ENCODE results near the gene KRTAP1-4. TPM values are rescaled to one million over a fixed set of nuclear protein-coding genes. Genes with fewer than 3 reads are reported as not detected.

The KRTAP1-4 gene
- polyA plus RNA-seq, 3 donors, result not detected

- intact Hi-C loops (cut with micrococcal nuclease), result no loop called here
- H3K9me3 ChIP-seq (replicated peaks in 1 of 2; ENCODE audit: control insufficient read depth in 1 of 2, insufficient read depth in 1 of 2, low read length in 2 of 2), result no peaks in the 10 kb centered on the region
- no peaks in the 10 kb centered on the region for H3K4me1 Mint-ChIP-seq
Observed at GRCh38 chr17:40993084-40993483, 36.9 kb downstream of the KRTAP1-4 start.

DNA sequence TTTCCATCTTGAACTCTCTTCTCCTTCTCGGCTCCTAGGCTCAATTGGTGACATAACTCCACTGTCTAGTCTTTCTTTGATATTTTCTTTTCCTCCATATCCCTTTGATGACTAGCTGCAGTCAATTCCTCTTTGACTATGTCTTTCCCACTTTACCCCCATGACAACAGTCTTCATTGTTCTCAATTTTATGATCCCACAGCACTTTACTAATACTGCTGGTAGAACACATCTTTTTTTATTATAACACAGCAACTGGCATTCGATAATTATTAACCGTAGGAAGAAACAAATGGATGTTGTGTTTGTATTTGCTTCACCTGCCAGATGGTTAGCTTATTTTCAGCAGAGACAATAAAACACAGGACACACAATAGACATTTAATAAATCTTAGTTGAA, 37.3 kb downstream of the KRTAP1-4 start:
- Histone ChIP-seq H3K4me1 (ENCODE audit: control insufficient read depth in 1 of 2, insufficient read depth in 2 of 2, low read length in 2 of 2) (no peaks in the 10 kb centered on the region), H3K9ac (ENCODE audit: insufficient read depth, low read length, poor library complexity, severe bottlenecking) (no peak overlapping the region), H3K27ac (ENCODE audit: low read depth in 1 of 2, low read length in 2 of 2) (no peak overlapping the region), H3K9me3 (replicated peaks in 1 of 2; ENCODE audit: control insufficient read depth in 1 of 2, insufficient read depth in 1 of 2, low read length in 2 of 2) (no peaks in the 10 kb centered on the region), H3K4me3 (replicated peaks in 1 of 3; ENCODE audit: low read depth in 2 of 3, low read length in 3 of 3) (no peak overlapping the region), H3K36me3 (replicated peaks in 1 of 2; ENCODE audit: control insufficient read depth in 1 of 2, insufficient read depth in 2 of 2, low read length in 2 of 2) (no peaks in the 10 kb centered on the region), H4K20me1 (ENCODE audit: insufficient read depth, low read length) (no peaks in the 10 kb centered on the region), H3K79me2 (ENCODE audit: insufficient read depth, low read length) (no peaks in the 10 kb centered on the region), H3K27me3 (ENCODE audit: control insufficient read depth in 2 of 2, insufficient read depth in 2 of 2, low read length in 2 of 2) (peaks cover under 1 to 3% of the 10 kb centered on the region in 2 donors), H3K4me2 (replicated peaks; ENCODE audit: extremely low read depth, low read length, poor library complexity, severe bottlenecking) (no peak overlapping the region), H2AFZ (ENCODE audit: insufficient read depth, low read depth, low read length, poor library complexity, severe bottlenecking) (no peak overlapping the region)
- Mint-ChIP-seq H3K4me1 (peaks cover under 1% of the 10 kb centered on the region), H3K4me3 (no peak overlapping the region), H3K27me3 (ENCODE audit: low read depth in 3 of 3) (peaks cover 6 to 19% (median 13%) of the 10 kb centered on the region in 3 donors), H3K36me3 (no peaks in the 10 kb centered on the region), H3K9me3 (no peaks in the 10 kb centered on the region), H3K27ac (no peak overlapping the region)
- TF ChIP-seq, protein P1, sequence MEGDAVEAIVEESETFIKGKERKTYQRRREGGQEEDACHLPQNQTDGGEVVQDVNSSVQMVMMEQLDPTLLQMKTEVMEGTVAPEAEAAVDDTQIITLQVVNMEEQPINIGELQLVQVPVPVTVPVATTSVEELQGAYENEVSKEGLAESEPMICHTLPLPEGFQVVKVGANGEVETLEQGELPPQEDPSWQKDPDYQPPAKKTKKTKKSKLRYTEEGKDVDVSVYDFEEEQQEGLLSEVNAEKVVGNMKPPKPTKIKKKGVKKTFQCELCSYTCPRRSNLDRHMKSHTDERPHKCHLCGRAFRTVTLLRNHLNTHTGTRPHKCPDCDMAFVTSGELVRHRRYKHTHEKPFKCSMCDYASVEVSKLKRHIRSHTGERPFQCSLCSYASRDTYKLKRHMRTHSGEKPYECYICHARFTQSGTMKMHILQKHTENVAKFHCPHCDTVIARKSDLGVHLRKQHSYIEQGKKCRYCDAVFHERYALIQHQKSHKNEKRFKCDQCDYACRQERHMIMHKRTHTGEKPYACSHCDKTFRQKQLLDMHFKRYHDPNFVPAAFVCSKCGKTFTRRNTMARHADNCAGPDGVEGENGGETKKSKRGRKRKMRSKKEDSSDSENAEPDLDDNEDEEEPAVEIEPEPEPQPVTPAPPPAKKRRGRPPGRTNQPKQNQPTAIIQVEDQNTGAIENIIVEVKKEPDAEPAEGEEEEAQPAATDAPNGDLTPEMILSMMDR (IDR thresholded peaks at IDR 0.05), result no peak
- no peak for DNase-seq
- 100% methylated on average over 1 of the region's 3 CpGs for WGBS (ENCODE audit: insufficient coverage)
- intact Hi-C loops (cut with micrococcal nuclease), result no loop called here

More at GRCh38 chr17:40993084-40993483, 36.9 kb downstream of the KRTAP1-4 start:
- Histone ChIP-seq H3K4me3 (replicated peaks in 1 of 3; ENCODE audit: low read depth in 2 of 3, low read length in 3 of 3) (no peak overlapping the region), H4K20me1 (ENCODE audit: insufficient read depth, low read length) (no peaks in the 10 kb centered on the region), H3K27ac (ENCODE audit: low read depth in 1 of 2, low read length in 2 of 2) (no peak overlapping the region), H3K9ac (ENCODE audit: insufficient read depth, low read length, poor library complexity, severe bottlenecking) (no peak overlapping the region), H3K4me2 (replicated peaks; ENCODE audit: extremely low read depth, low read length, poor library complexity, severe bottlenecking) (no peak overlapping the region), H3K4me1 (ENCODE audit: control insufficient read depth in 1 of 2, insufficient read depth in 2 of 2, low read length in 2 of 2) (no peaks in the 10 kb centered on the region), H3K36me3 (replicated peaks in 1 of 2; ENCODE audit: control insufficient read depth in 1 of 2, insufficient read depth in 2 of 2, low read length in 2 of 2) (no peaks in the 10 kb centered on the region), H2AFZ (ENCODE audit: insufficient read depth, low read depth, low read length, poor library complexity, severe bottlenecking) (no peak overlapping the region), H3K27me3 (ENCODE audit: control insufficient read depth in 2 of 2, insufficient read depth in 2 of 2, low read length in 2 of 2) (peaks cover 3% of the 10 kb centered on the region in 2 donors), H3K79me2 (ENCODE audit: insufficient read depth, low read length) (no peaks in the 10 kb centered on the region)
- no CpG with 5 or more reads among the region's 2 CpGs for WGBS (ENCODE audit: insufficient coverage)
- Mint-ChIP-seq H3K4me3 (no peak overlapping the region), H3K27ac (no peak overlapping the region), H3K36me3 (no peaks in the 10 kb centered on the region), H3K9me3 (no peaks in the 10 kb centered on the region), H3K27me3 (ENCODE audit: low read depth in 3 of 3) (peaks cover 7 to 19% (median 13%) of the 10 kb centered on the region in 3 donors)
- TF ChIP-seq, protein P1 (IDR thresholded peaks at IDR 0.05), result no peak
- DNase-seq, result no peak
